WTC11 (cell line): ENCODE measurements around the gene RAB3IL1. TPM values are rescaled to one million over a fixed set of nuclear protein-coding genes. Genes with fewer than 3 reads are reported as not detected.

Experiments used
- ATAC-seq: fragments of 200-7000 bp; cut with Tn5 transposase; 2 replicates; pipeline ENCODE4 v1.10.0; 2021; ENCODE audit warnings: mild to moderate bottlenecking, moderate library complexity
- CTCF ChIA-PET: fragments of 300-600 bp; sonication (Branson Sonifier 250); formaldehyde crosslinking; loops from one replicate; lab custom pipeline; 2021; ENCODE audit warnings: antibody characterized with exemption; lab: Charles Lee
- POLR2A ChIA-PET: fragments of 350-600 bp; sonication (Branson Sonifier 250); formaldehyde crosslinking; loops from one replicate; lab custom pipeline; 2021; ENCODE audit warnings: antibody characterized with exemption; lab: Charles Lee
- DNase-seq: peaks from one replicate; pipeline ENCODE4 v3.0.0; 2021; ENCODE audit warnings: low spot score
- H3K27ac Mint-ChIP-seq: 2 replicates; pipeline ENCODE4 v1.8.0; 2021; ENCODE audit warnings: mixed read lengths
- H3K27me3 Mint-ChIP-seq: 2 replicates; pipeline ENCODE4 v1.8.0; 2021; ENCODE audit warnings: low read depth, mild to moderate bottlenecking, moderate library complexity, mixed read lengths
- H3K36me3 Mint-ChIP-seq: 2 replicates; pipeline ENCODE4 v1.8.0; 2021; ENCODE audit warnings: mixed read lengths
- H3K4me1 Mint-ChIP-seq: 2 replicates; pipeline ENCODE4 v1.8.0; 2022; ENCODE audit warnings: mixed read lengths
- H3K4me3 Mint-ChIP-seq: 2 replicates; pipeline ENCODE4 v1.8.0; 2021; ENCODE audit warnings: mild to moderate bottlenecking, moderate library complexity, mixed read lengths
- H3K9me3 Mint-ChIP-seq: 2 replicates; pipeline ENCODE4 v1.8.0; 2021; ENCODE audit warnings: mixed read lengths
- CBFB ChIP-seq: sonication (generic); formaldehyde crosslinking; IDR thresholded peaks from 2 replicates; pipeline ENCODE4 v1.8.1; 2022; ENCODE audit warnings: mild to moderate bottlenecking, low read depth, missing genetic modification reagents
- EMX1 ChIP-seq: fragments of 250-450 bp; sonication (Bioruptor Pico); IDR thresholded peaks from 2 replicates; pipeline ENCODE4 v1.8.0; 2021; ENCODE audit warnings: mild to moderate bottlenecking
- FOXK1 ChIP-seq: sonication (generic); formaldehyde crosslinking; IDR thresholded peaks from 2 replicates; pipeline ENCODE4 v1.8.0; 2022; ENCODE audit warnings: mild to moderate bottlenecking, moderate library complexity, missing genetic modification reagents
- IRF2 ChIP-seq: sonication (generic); formaldehyde crosslinking; IDR thresholded peaks from 2 replicates; pipeline ENCODE4 v1.8.0; 2022; ENCODE audit warnings: low read depth, missing genetic modification reagents, borderline replicate concordance
- JUN ChIP-seq: sonication (generic); formaldehyde crosslinking; IDR thresholded peaks from 2 replicates; pipeline ENCODE4 v1.8.0; 2023; ENCODE audit warnings: mild to moderate bottlenecking, missing genetic modification reagents
- NFATC4 ChIP-seq: fragments of 250-450 bp; sonication (Bioruptor Pico); IDR thresholded peaks from 2 replicates; pipeline ENCODE4 v1.9.0; 2021; ENCODE audit warnings: mild to moderate bottlenecking
- NFE2L1 ChIP-seq: sonication (generic); formaldehyde crosslinking; IDR thresholded peaks from 2 replicates; pipeline ENCODE4 v1.8.1; 2023; ENCODE audit warnings: missing genetic modification reagents
- PRRX2 ChIP-seq: fragments of 250-450 bp; sonication (Bioruptor Pico); IDR thresholded peaks from 2 replicates; pipeline ENCODE4 v1.8.0; 2021; ENCODE audit warnings: mild to moderate bottlenecking
- SMAD3 ChIP-seq: sonication (generic); formaldehyde crosslinking; IDR thresholded peaks from 2 replicates; pipeline ENCODE4 v1.8.0; 2022; ENCODE audit warnings: missing genetic modification reagents, mild to moderate bottlenecking, borderline replicate concordance
- TEAD1 ChIP-seq: sonication (generic); formaldehyde crosslinking; IDR thresholded peaks from 2 replicates; pipeline ENCODE4 v1.8.0; 2022; ENCODE audit warnings: mild to moderate bottlenecking, missing genetic modification reagents
- ZBTB21 ChIP-seq: sonication (generic); formaldehyde crosslinking; IDR thresholded peaks from 2 replicates; pipeline ENCODE4 v1.8.1; 2023; ENCODE audit warnings: mild to moderate bottlenecking, missing genetic modification reagents, borderline replicate concordance
- total RNA-seq: library from RNA; stranded (reverse); gene quantifications from 3 replicates; pipeline ENCODE4 v1.2.3, GENCODE V29; 2021
- TF ChIP-seq, protein P1 (sequence below): sonication (generic); formaldehyde crosslinking; IDR thresholded peaks from 2 replicates; pipeline ENCODE4 v1.8.0; 2023; ENCODE audit warnings: missing genetic modification reagents
- TF ChIP-seq, protein P2 (sequence below): sonication (generic); formaldehyde crosslinking; IDR thresholded peaks from 2 replicates; pipeline ENCODE4 v1.8.0; 2023; ENCODE audit warnings: mild to moderate bottlenecking, missing genetic modification reagents
- TF ChIP-seq, protein P3 (sequence below): fragments of 200-600 bp; IDR thresholded peaks from 2 replicates; pipeline ENCODE4 v1.8.0; 2022; ENCODE audit warnings: antibody characterized with exemption
- TF ChIP-seq, protein P4 (sequence below): fragments of 250-450 bp; sonication (Bioruptor Pico); IDR thresholded peaks from 2 replicates; pipeline ENCODE4 v1.9.0; 2021; ENCODE audit warnings: moderate library complexity, mild to moderate bottlenecking, inconsistent platforms, borderline replicate concordance
- TF ChIP-seq, protein P5 (sequence below): sonication (generic); formaldehyde crosslinking; IDR thresholded peaks from 2 replicates; pipeline ENCODE4 v1.8.1; 2023; ENCODE audit warnings: mild to moderate bottlenecking, missing genetic modification reagents, borderline replicate concordance

Gene RAB3IL1
- total RNA-seq, 1 experiment from 2014 or later, result 7.2 TPM

DNA sequence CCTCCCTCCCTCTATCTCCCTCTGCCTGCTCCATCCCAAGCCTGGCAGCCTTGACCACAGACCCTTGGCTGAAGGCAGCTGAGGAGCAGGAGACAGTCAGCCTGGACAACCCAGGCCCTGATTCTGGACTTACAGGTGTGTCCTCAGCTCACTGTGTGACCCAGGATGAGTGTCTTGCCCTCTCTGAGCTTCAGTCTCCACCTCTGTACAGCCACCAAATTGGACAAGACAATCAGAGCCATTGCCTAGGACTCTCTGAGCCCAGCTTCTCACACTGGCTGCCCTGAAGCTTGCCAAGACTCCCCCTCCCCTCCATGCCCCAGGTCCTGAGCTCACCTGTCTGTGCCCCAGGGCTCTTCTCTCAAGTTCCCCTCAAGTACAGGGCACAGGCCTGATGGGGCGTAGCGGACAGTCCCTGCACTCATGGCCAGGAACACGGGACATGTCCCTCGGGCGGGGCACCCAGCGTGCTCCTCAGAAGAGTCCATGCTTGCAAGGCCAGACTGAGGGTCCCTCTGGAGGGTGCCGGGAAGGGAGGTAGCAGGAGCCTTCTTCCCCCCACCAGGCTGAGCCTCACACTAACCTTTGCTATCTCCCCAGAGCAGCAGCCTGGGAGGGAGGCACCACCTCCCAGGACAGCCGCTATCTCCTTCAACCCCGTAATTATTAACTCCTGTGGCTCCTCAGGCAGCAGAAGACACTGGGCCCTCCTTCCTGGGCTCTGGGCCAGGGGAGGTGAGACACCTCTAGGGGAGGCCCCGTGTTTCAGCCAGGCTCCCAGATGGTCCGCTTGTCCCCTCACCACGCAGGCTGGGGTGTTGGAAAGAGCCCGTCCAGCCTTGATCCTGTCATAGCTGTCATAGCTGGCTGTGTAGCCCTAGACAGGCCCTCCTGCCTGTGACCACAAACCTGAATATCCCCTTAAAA is 2.6 kb upstream of the RAB3IL1 start (continued):
- TF ChIP-seq CBFB, result no peak
- TF ChIP-seq, protein P1, sequence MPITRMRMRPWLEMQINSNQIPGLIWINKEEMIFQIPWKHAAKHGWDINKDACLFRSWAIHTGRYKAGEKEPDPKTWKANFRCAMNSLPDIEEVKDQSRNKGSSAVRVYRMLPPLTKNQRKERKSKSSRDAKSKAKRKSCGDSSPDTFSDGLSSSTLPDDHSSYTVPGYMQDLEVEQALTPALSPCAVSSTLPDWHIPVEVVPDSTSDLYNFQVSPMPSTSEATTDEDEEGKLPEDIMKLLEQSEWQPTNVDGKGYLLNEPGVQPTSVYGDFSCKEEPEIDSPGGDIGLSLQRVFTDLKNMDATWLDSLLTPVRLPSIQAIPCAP, result no peak
- TF ChIP-seq, protein P2, sequence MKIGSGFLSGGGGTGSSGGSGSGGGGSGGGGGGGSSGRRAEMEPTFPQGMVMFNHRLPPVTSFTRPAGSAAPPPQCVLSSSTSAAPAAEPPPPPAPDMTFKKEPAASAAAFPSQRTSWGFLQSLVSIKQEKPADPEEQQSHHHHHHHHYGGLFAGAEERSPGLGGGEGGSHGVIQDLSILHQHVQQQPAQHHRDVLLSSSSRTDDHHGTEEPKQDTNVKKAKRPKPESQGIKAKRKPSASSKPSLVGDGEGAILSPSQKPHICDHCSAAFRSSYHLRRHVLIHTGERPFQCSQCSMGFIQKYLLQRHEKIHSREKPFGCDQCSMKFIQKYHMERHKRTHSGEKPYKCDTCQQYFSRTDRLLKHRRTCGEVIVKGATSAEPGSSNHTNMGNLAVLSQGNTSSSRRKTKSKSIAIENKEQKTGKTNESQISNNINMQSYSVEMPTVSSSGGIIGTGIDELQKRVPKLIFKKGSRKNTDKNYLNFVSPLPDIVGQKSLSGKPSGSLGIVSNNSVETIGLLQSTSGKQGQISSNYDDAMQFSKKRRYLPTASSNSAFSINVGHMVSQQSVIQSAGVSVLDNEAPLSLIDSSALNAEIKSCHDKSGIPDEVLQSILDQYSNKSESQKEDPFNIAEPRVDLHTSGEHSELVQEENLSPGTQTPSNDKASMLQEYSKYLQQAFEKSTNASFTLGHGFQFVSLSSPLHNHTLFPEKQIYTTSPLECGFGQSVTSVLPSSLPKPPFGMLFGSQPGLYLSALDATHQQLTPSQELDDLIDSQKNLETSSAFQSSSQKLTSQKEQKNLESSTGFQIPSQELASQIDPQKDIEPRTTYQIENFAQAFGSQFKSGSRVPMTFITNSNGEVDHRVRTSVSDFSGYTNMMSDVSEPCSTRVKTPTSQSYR, result no peak
- TF ChIP-seq, protein P3, sequence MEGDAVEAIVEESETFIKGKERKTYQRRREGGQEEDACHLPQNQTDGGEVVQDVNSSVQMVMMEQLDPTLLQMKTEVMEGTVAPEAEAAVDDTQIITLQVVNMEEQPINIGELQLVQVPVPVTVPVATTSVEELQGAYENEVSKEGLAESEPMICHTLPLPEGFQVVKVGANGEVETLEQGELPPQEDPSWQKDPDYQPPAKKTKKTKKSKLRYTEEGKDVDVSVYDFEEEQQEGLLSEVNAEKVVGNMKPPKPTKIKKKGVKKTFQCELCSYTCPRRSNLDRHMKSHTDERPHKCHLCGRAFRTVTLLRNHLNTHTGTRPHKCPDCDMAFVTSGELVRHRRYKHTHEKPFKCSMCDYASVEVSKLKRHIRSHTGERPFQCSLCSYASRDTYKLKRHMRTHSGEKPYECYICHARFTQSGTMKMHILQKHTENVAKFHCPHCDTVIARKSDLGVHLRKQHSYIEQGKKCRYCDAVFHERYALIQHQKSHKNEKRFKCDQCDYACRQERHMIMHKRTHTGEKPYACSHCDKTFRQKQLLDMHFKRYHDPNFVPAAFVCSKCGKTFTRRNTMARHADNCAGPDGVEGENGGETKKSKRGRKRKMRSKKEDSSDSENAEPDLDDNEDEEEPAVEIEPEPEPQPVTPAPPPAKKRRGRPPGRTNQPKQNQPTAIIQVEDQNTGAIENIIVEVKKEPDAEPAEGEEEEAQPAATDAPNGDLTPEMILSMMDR, result no peak

DNA sequence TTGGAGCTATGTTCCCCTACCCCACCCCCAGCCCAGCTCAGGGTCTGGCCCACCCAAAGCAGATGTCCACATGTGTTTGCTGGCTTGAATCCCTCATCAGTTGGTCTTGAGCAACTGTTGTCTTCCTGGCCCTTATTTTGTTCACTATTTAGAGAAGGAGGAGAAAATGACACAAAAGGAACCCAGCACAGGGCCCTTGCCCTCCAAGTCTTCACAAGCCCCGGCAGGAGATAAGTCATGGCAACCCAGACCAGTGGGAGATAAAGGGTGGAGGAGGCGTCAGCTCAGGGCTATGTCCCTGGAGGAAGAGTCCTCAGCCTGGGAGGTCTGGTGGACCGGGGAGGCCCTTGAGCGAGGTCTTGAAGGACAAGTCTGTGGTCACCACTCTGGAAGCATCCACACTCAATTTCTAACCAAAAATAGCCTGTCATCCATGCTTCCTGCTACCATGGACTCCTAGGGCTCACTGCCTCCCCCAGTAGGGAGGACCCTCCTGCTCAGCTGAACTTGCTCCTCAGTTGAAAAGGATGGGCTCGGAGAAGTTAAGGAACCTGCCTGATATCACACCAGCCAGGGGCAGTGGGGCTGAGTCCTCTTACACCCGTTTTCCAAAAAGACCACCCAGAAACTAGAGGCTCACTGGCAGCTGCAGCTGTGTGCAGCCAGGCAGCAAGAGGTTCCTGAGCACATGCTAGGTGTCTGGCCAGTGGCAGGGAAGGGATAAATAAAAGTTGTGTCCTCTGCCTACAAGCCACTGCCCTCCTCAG is 1.8 kb upstream of the RAB3IL1 start:
- POLR2A ChIA-PET, result interaction anchor here (0.6 kb wide), 1 partner anchor 49 kb away, joined by 3 read pairs; no protein-coding TSS in a partner anchor
- H3K4me1 Mint-ChIP-seq, result peaks cover 28% of the 10 kb centered on the region
- CTCF ChIA-PET, result interaction anchor here (1.8 to 3.3 kb wide), 3 partner anchors 21 to 163 kb away, joined by 6 to 17 read pairs (median 9); no protein-coding TSS in a partner anchor

More for the DNA sequence above, 1.8 kb upstream of the RAB3IL1 start:
- Mint-ChIP-seq H3K27me3 (peaks cover 38% of the 10 kb centered on the region), H3K4me3 (no peak overlapping the region), H3K9me3 (no peaks in the 10 kb centered on the region), H3K27ac (no peak overlapping the region), H3K36me3 (no peaks in the 10 kb centered on the region)
- ATAC-seq (no peak), DNase-seq (no peak)
- TF ChIP-seq IRF2 (no peak), FOXK1 (CRISPR knock-in tag) (no peak), EMX1 (CRISPR knock-in tag) (no peak), TEAD1 (CRISPR knock-in tag) (no peak), NFATC4 (CRISPR knock-in tag) (no peak), NFE2L1 (no peak), SMAD3 (CRISPR knock-in tag) (no peak), JUN (CRISPR knock-in tag) (no peak), ZBTB21 (CRISPR knock-in tag) (no peak), PRRX2 (CRISPR knock-in tag) (no peak)
- TF ChIP-seq, protein P4, sequence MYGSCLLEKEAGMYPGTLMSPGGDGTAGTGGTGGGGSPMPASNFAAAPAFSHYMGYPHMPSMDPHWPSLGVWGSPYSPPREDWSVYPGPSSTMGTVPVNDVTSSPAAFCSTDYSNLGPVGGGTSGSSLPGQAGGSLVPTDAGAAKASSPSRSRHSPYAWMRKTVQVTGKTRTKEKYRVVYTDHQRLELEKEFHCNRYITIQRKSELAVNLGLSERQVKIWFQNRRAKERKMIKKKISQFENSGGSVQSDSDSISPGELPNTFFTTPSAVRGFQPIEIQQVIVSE, result no peak
- TF ChIP-seq, protein P5, sequence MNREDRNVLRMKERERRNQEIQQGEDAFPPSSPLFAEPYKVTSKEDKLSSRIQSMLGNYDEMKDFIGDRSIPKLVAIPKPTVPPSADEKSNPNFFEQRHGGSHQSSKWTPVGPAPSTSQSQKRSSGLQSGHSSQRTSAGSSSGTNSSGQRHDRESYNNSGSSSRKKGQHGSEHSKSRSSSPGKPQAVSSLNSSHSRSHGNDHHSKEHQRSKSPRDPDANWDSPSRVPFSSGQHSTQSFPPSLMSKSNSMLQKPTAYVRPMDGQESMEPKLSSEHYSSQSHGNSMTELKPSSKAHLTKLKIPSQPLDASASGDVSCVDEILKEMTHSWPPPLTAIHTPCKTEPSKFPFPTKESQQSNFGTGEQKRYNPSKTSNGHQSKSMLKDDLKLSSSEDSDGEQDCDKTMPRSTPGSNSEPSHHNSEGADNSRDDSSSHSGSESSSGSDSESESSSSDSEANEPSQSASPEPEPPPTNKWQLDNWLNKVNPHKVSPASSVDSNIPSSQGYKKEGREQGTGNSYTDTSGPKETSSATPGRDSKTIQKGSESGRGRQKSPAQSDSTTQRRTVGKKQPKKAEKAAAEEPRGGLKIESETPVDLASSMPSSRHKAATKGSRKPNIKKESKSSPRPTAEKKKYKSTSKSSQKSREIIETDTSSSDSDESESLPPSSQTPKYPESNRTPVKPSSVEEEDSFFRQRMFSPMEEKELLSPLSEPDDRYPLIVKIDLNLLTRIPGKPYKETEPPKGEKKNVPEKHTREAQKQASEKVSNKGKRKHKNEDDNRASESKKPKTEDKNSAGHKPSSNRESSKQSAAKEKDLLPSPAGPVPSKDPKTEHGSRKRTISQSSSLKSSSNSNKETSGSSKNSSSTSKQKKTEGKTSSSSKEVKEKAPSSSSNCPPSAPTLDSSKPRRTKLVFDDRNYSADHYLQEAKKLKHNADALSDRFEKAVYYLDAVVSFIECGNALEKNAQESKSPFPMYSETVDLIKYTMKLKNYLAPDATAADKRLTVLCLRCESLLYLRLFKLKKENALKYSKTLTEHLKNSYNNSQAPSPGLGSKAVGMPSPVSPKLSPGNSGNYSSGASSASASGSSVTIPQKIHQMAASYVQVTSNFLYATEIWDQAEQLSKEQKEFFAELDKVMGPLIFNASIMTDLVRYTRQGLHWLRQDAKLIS (CRISPR knock-in tag), result no peak
